Trophoblast cell (in vitro differentiated cells and primary cell): ENCODE results near the gene ADARB2.

Experiments used
- DNase-seq, 2 donors: peaks; one replicate each; pipeline ENCODE4 v3.0.0-alpha.2; 2016
- H2AFZ ChIP-seq: 2 replicates; pipeline ENCODE4 v1.6.1; 2013; ENCODE audit warnings: low read length, moderate library complexity, mild to moderate bottlenecking; ENCODE audit not compliant: insufficient read depth, poor library complexity
- H2AK5ac ChIP-seq: 2 replicates; pipeline ENCODE4 v1.6.1; 2013; ENCODE audit warnings: mild to moderate bottlenecking, low read length
- H2BK120ac ChIP-seq: 2 replicates; pipeline ENCODE4 v1.6.1; 2013; ENCODE audit warnings: low read length, mild to moderate bottlenecking, moderate library complexity; ENCODE audit not compliant: insufficient read depth, poor library complexity
- H2BK12ac ChIP-seq: 2 replicates; pipeline ENCODE4 v1.6.1; 2013; ENCODE audit warnings: mild to moderate bottlenecking, low read length, moderate library complexity
- H2BK5ac ChIP-seq: 2 replicates; pipeline ENCODE4 v1.6.1; 2013; ENCODE audit warnings: low read length, low read depth, moderate library complexity, mild to moderate bottlenecking; ENCODE audit not compliant: poor library complexity
- H3K14ac ChIP-seq: 2 replicates; pipeline ENCODE4 v1.6.1; 2013; ENCODE audit warnings: mild to moderate bottlenecking, low read length
- H3K18ac ChIP-seq: 2 replicates; pipeline ENCODE4 v1.6.1; 2013; ENCODE audit warnings: mild to moderate bottlenecking, low read length
- H3K23ac ChIP-seq: 2 replicates; pipeline ENCODE4 v1.6.1; 2013; ENCODE audit warnings: low read length
- H3K27ac ChIP-seq: 2 replicates; pipeline ENCODE4 v1.5.1; 2013; ENCODE audit warnings: low read depth, mild to moderate bottlenecking, inconsistent platforms, low read length, moderate library complexity
- H3K27me3 ChIP-seq: 2 replicates; pipeline ENCODE4 v1.6.1; 2013; ENCODE audit warnings: inconsistent platforms, mild to moderate bottlenecking, low read length, moderate library complexity; ENCODE audit not compliant: insufficient read depth
- H3K36me3 ChIP-seq, 2 experiments: 1 replicate in 1 of 2; 2 replicates in 1 of 2; pipeline ENCODE4 v1.6.1; 2013; ENCODE audit warnings: low read length in 2 of 2, mild to moderate bottlenecking in 2 of 2, moderate library complexity in 1 of 2; ENCODE audit not compliant: insufficient read depth in 2 of 2, control insufficient read depth in 1 of 2
- H3K4ac ChIP-seq: 2 replicates; pipeline ENCODE4 v1.6.1; 2013; ENCODE audit warnings: low read depth, mild to moderate bottlenecking, low read length, moderate library complexity
- H3K4me1 ChIP-seq, 2 experiments: 1 replicate in 1 of 2; 2 replicates in 1 of 2; pipeline ENCODE4 v1.6.1; 2013; ENCODE audit warnings: low read length in 2 of 2, mild to moderate bottlenecking in 2 of 2, moderate library complexity in 1 of 2; ENCODE audit not compliant: insufficient read depth in 2 of 2, control insufficient read depth in 1 of 2
- H3K4me2 ChIP-seq: 2 replicates; pipeline ENCODE4 v1.6.1; 2013; ENCODE audit warnings: inconsistent platforms, mild to moderate bottlenecking, low read length, moderate library complexity
- H3K4me3 ChIP-seq: 2 replicates; pipeline ENCODE4 v1.5.1; 2013; ENCODE audit warnings: mild to moderate bottlenecking, low read depth, low read length, inconsistent platforms
- H3K79me1 ChIP-seq: one replicate; pipeline ENCODE4 v1.6.1; 2013; ENCODE audit warnings: low read length
- H3K79me2 ChIP-seq: 2 replicates; pipeline ENCODE4 v1.6.1; 2013; ENCODE audit warnings: low read length, mild to moderate bottlenecking; ENCODE audit not compliant: control insufficient read depth, insufficient read depth, poor library complexity
- H3K9ac ChIP-seq: 2 replicates; pipeline ENCODE4 v1.6.1; 2013; ENCODE audit warnings: mild to moderate bottlenecking, low read length
- H3K9me3 ChIP-seq: 2 replicates; pipeline ENCODE4 v1.6.1; 2013; ENCODE audit warnings: low read depth, mild to moderate bottlenecking, control low read depth, inconsistent platforms, low read length; ENCODE audit not compliant: insufficient read depth
- H4K12ac ChIP-seq: 2 replicates; pipeline ENCODE4 v1.6.1; 2013; ENCODE audit warnings: low read depth, mild to moderate bottlenecking, low read length, moderate library complexity
- H4K8ac ChIP-seq: 2 replicates; pipeline ENCODE4 v1.6.1; 2013; ENCODE audit warnings: low read depth, mild to moderate bottlenecking, low read length, moderate library complexity
- H4K91ac ChIP-seq: one replicate; pipeline ENCODE4 v1.6.1; 2013; ENCODE audit warnings: low read depth, mild to moderate bottlenecking, low read length, moderate library complexity
- WGBS: extraction: QIAGEN DNeasy Blood & Tissue Kit; methylation state at CpG from one replicate; pipeline ENCODE4 v1.1.7; 2013; ENCODE audit warnings: missing lambda C conversion rate; ENCODE audit not compliant: insufficient read length, insufficient coverage; ENCODE audit errors: extremely low coverage; 5-methylcytosine and 5-hydroxymethylcytosine counted together

The ADARB2 gene

GRCh38 chr10:1486841-1487687, 250.3 kb downstream of the ADARB2 start:
- Histone ChIP-seq H3K79me1 (no peaks in the 10 kb centered on the region), H3K27me3 (no peaks in the 10 kb centered on the region), H3K4me3 (no peak overlapping the region), H2AK5ac (no peak overlapping the region), H3K36me3 (no peaks in the 10 kb centered on the region), H3K9ac (no peak overlapping the region), H3K4me1 (no peaks in the 10 kb centered on the region), H4K91ac (no peak overlapping the region), H2AFZ (no peak overlapping the region), H3K4me2 (no peak overlapping the region), H3K18ac (no peak overlapping the region), H2BK120ac (no peak overlapping the region), H2BK5ac (no peak overlapping the region), H3K27ac (no peak overlapping the region), H4K8ac (no peak overlapping the region), H3K9me3 (peaks cover 5% of the 10 kb centered on the region), H2BK12ac (no peak overlapping the region), H3K23ac (no peak overlapping the region), H3K79me2 (no peaks in the 10 kb centered on the region), H3K4ac (no peak overlapping the region), H4K12ac (no peak overlapping the region), H3K14ac (no peak overlapping the region)
- no CpG with 5 or more reads among the region's 14 CpGs for WGBS
- no peak for DNase-seq

- no peak overlapping the region for H4K91ac ChIP-seq
- no peaks in the 10 kb centered on the region for H3K79me2 ChIP-seq
- no peak overlapping the region for H2BK12ac ChIP-seq
- H4K12ac ChIP-seq = no peak overlapping the region
- no peak overlapping the region for H3K14ac ChIP-seq
- H3K27ac ChIP-seq = no peak overlapping the region
- H4K8ac ChIP-seq = no peak overlapping the region
- H3K4me1 ChIP-seq = no peaks in the 10 kb centered on the region
- H3K23ac ChIP-seq = no peak overlapping the region
- WGBS = no CpG with 5 or more reads among the region's 12 CpGs
- H3K18ac ChIP-seq = no peak overlapping the region
- peaks cover 5% of the 10 kb centered on the region for H3K9me3 ChIP-seq
- no peaks in the 10 kb centered on the region for H3K36me3 ChIP-seq
- H3K9ac ChIP-seq = no peak overlapping the region
- no peak overlapping the region for H2AFZ ChIP-seq
- DNase-seq = no peak
- no peak overlapping the region for H3K4me3 ChIP-seq
- no peak overlapping the region for H2BK120ac ChIP-seq
- no peak overlapping the region for H2AK5ac ChIP-seq
- H3K79me1 ChIP-seq = no peaks in the 10 kb centered on the region
- H3K4ac ChIP-seq = no peak overlapping the region
- H3K4me2 ChIP-seq = no peak overlapping the region
- H2BK5ac ChIP-seq = no peak overlapping the region
- no peaks in the 10 kb centered on the region for H3K27me3 ChIP-seq
These were observed 252.0 kb downstream of the ADARB2 start for GRCh38 chr10:1485357-1485756.

- no peaks in the 10 kb centered on the region for H3K79me2 ChIP-seq
- no peak overlapping the region for H3K23ac ChIP-seq
- H3K4me3 ChIP-seq = no peak overlapping the region
- no peaks in the 10 kb centered on the region for H3K4me1 ChIP-seq
- no peaks in the 10 kb centered on the region for H3K36me3 ChIP-seq
- no peak for DNase-seq
- H3K27me3 ChIP-seq = no peaks in the 10 kb centered on the region
- H3K9ac ChIP-seq = no peak overlapping the region
- H2BK120ac ChIP-seq = no peak overlapping the region
- no peak overlapping the region for H2BK5ac ChIP-seq
- no peak overlapping the region for H3K14ac ChIP-seq
- no peak overlapping the region for H2AFZ ChIP-seq
- H4K91ac ChIP-seq = no peak overlapping the region
- no CpG with 5 or more reads among the region's 7 CpGs for WGBS
- no peaks in the 10 kb centered on the region for H3K79me1 ChIP-seq
- no peak overlapping the region for H3K4me2 ChIP-seq
- H3K9me3 ChIP-seq = peaks cover 5% of the 10 kb centered on the region
- H2AK5ac ChIP-seq = no peak overlapping the region
- no peak overlapping the region for H4K8ac ChIP-seq
- H2BK12ac ChIP-seq = no peak overlapping the region
- H3K4ac ChIP-seq = no peak overlapping the region
- H3K27ac ChIP-seq = no peak overlapping the region
- H3K18ac ChIP-seq = no peak overlapping the region
- H4K12ac ChIP-seq = no peak overlapping the region
These were observed 253.5 kb downstream of the ADARB2 start for GRCh38 chr10:1483826-1484225.

- no peak overlapping the region for H4K91ac ChIP-seq
- H2AFZ ChIP-seq = no peak overlapping the region
- no peak overlapping the region for H3K27ac ChIP-seq
- H4K12ac ChIP-seq = no peak overlapping the region
- H3K4me2 ChIP-seq = no peak overlapping the region
- H2BK120ac ChIP-seq = no peak overlapping the region
- no peaks in the 10 kb centered on the region for H3K27me3 ChIP-seq
- H2BK12ac ChIP-seq = no peak overlapping the region
- no peaks in the 10 kb centered on the region for H3K79me2 ChIP-seq
- H3K23ac ChIP-seq = no peak overlapping the region
- DNase-seq = no peak
- H3K4me1 ChIP-seq = no peaks in the 10 kb centered on the region
- no peak overlapping the region for H3K14ac ChIP-seq
- H3K4me3 ChIP-seq = no peak overlapping the region
- H3K36me3 ChIP-seq = no peaks in the 10 kb centered on the region
- H2AK5ac ChIP-seq = no peak overlapping the region
- H3K4ac ChIP-seq = no peak overlapping the region
- no peak overlapping the region for H4K8ac ChIP-seq
- H3K9me3 ChIP-seq = peaks cover 5% of the 10 kb centered on the region
- no peak overlapping the region for H2BK5ac ChIP-seq
- no CpG with 5 or more reads among the region's 10 CpGs for WGBS
- no peak overlapping the region for H3K9ac ChIP-seq
- H3K18ac ChIP-seq = no peak overlapping the region
- no peaks in the 10 kb centered on the region for H3K79me1 ChIP-seq
These were observed 254.1 kb downstream of the ADARB2 start for GRCh38 chr10:1483246-1483645.
